ENCODE measurements around the gene DNASE1L3.

Gene DNASE1L3

GRCh38 chr3:58167431-58168351, 43.1 kb downstream of the DNASE1L3 start:
- TF ChIP-seq CTCF (IDR thresholded peaks at IDR 0.05; ENCODE audit: low read length, missing control alignments) = peak; percentile 98
- DNase-seq (ENCODE audit: low read depth) = peak; percentile 79
- no peak overlapping the region for H3K4me3 ChIP-seq (replicated peaks; ENCODE audit: low read depth, low read length)

GRCh38 chr3:58164906-58165821, 45.6 kb downstream of the DNASE1L3 start:
- no peak overlapping the region for H3K4me3 ChIP-seq (replicated peaks; ENCODE audit: low read depth, low read length)
- peak; percentile 24 for DNase-seq (ENCODE audit: low read depth)
- TF ChIP-seq CTCF (IDR thresholded peaks at IDR 0.05; ENCODE audit: low read length, missing control alignments) = no peak

- DNase-seq (ENCODE audit: low read depth) = peak; percentile 40
- no peak for TF ChIP-seq CTCF (IDR thresholded peaks at IDR 0.05; ENCODE audit: low read length, missing control alignments)
Observed at GRCh38 chr3:58164199-58164879, 46.4 kb downstream of the DNASE1L3 start.

GRCh38 chr3:58163234-58163633, 47.5 kb downstream of the DNASE1L3 start:
- no peak overlapping the region for H3K4me3 ChIP-seq (replicated peaks; ENCODE audit: low read depth, low read length)
- TF ChIP-seq CTCF (IDR thresholded peaks at IDR 0.05; ENCODE audit: low read length, missing control alignments) = no peak
- peak; percentile 72 for DNase-seq (ENCODE audit: low read depth)

More at GRCh38 chr3:58164199-58164879, 46.4 kb downstream of the DNASE1L3 start:
- no peak overlapping the region for H3K4me3 ChIP-seq (replicated peaks; ENCODE audit: low read depth, low read length)

- peak; percentile 96 for DNase-seq (ENCODE audit: low read depth)
- TF ChIP-seq CTCF (IDR thresholded peaks at IDR 0.05; ENCODE audit: low read length, missing control alignments) = no peak
Observed at GRCh38 chr3:58161435-58162398, 49.1 kb downstream of the DNASE1L3 start.

More at GRCh38 chr3:58161435-58162398, 49.1 kb downstream of the DNASE1L3 start:
- H3K4me3 ChIP-seq (replicated peaks; ENCODE audit: low read depth, low read length) = no peak overlapping the region

All from fibroblast of pulmonary artery (primary cell).